H1 (cell line): ENCODE measurements around the gene QSOX2. TPM values are rescaled to one million over a fixed set of nuclear protein-coding genes. Genes with fewer than 3 reads are reported as not detected.

ENCODE experiments used
- CTCF ChIA-PET: fragments of 300-600 bp; sonication (Branson Sonifier 250); formaldehyde crosslinking; loops from one replicate; lab custom pipeline; 2021; ENCODE audit not compliant: partially characterized antibody; lab: Charles Lee
- POLR2A ChIA-PET: fragments of 300-600 bp; sonication (Branson Sonifier 250); formaldehyde crosslinking; loops from one replicate; lab custom pipeline; 2021; ENCODE audit warnings: inconsistent platforms; ENCODE audit not compliant: partially characterized antibody; lab: Charles Lee
- DNase-seq, 2 experiments: peaks; one replicate each; pipeline versions ENCODE4 v3.0.0 to v3.0.0-alpha.2; 2010 to 2022; ENCODE audit warnings: low spot score in 2 of 2, low read depth in 1 of 2, mixed read lengths in 1 of 2
- FAIRE-seq: peaks from 2 replicates; lab custom pipeline; 2011; peaks lifted over from hg19 to GRCh38; lab: Jason Lieb, UNC
- H2AFZ ChIP-seq: 2 replicates; pipeline ENCODE4 v1.8.1; 2012; ENCODE audit warnings: low read length, inconsistent platforms
- H2AK5ac ChIP-seq: 2 replicates; pipeline ENCODE4 v1.6.1; 2013; ENCODE audit warnings: low read depth, low read length
- H2BK120ac ChIP-seq: replicated peaks from 2 replicates; pipeline ENCODE3; 2013; ENCODE audit warnings: low read depth, low read length, inconsistent platforms
- H2BK12ac ChIP-seq: 2 replicates; pipeline ENCODE4 v1.6.1; 2013; ENCODE audit warnings: low read depth, low read length
- H2BK15ac ChIP-seq: 2 replicates; pipeline ENCODE4 v1.6.1; 2013; ENCODE audit warnings: low read length
- H2BK20ac ChIP-seq: 2 replicates; pipeline ENCODE4 v1.6.1; 2013; ENCODE audit warnings: low read length
- H2BK5ac ChIP-seq: 2 replicates; pipeline ENCODE4 v1.6.1; 2013; ENCODE audit warnings: low read depth, low read length
- H3K14ac ChIP-seq: 2 replicates; pipeline ENCODE4 v1.6.1; 2013; ENCODE audit warnings: inconsistent platforms; ENCODE audit not compliant: insufficient read length
- H3K18ac ChIP-seq: 2 replicates; pipeline ENCODE4 v1.6.1; 2013; ENCODE audit warnings: low read length; ENCODE audit errors: extremely low read depth
- H3K23ac ChIP-seq: 2 replicates; pipeline ENCODE4 v1.6.1; 2013; ENCODE audit warnings: inconsistent platforms; ENCODE audit not compliant: insufficient read length
- H3K23me2 ChIP-seq: 2 replicates; pipeline ENCODE4 v1.6.1; 2013; ENCODE audit warnings: low read depth, low read length
- H3K27ac ChIP-seq: 2 replicates; pipeline ENCODE4 v1.6.1; 2011; ENCODE audit warnings: low read depth, low read length, inconsistent platforms
- H3K27me3 ChIP-seq, 4 experiments: replicated peaks in 1 of 4; 1 replicate in 1 of 4; 2 replicates in 3 of 4; pipeline versions ENCODE4 v1.6.1 to v1.8.1; 2011 to 2013; ENCODE audit warnings: low read length in 3 of 4, mild to moderate bottlenecking in 3 of 4, inconsistent platforms in 2 of 4, mixed read lengths in 2 of 4, moderate library complexity in 1 of 4; ENCODE audit not compliant: control insufficient read depth in 3 of 4, insufficient read depth in 3 of 4; ENCODE audit errors: extremely low read depth in 1 of 4
- H3K36me3 ChIP-seq, 4 experiments: 2 replicates each; pipeline versions ENCODE4 v1.6.1 to v1.8.1; 2011 to 2013; ENCODE audit warnings: mild to moderate bottlenecking in 4 of 4, low read length in 3 of 4, moderate library complexity in 2 of 4, control low read depth in 1 of 4, inconsistent platforms in 1 of 4; ENCODE audit not compliant: insufficient read depth in 4 of 4, control insufficient read depth in 2 of 4
- H3K4ac ChIP-seq: replicated peaks from 2 replicates; pipeline ENCODE3; 2013; ENCODE audit warnings: low read length, low read depth, mixed read lengths, inconsistent platforms; ENCODE audit not compliant: insufficient read length
- H3K4me1 ChIP-seq, 4 experiments: replicated peaks in 1 of 4; 1 replicate in 1 of 4; 2 replicates in 3 of 4; pipeline versions ENCODE4 v1.6.1 to v1.8.1; 2011 to 2013; ENCODE audit warnings: low read length in 3 of 4, inconsistent platforms in 2 of 4, mixed read lengths in 1 of 4; ENCODE audit not compliant: insufficient read depth in 4 of 4, control insufficient read depth in 3 of 4
- H3K4me2 ChIP-seq, 2 experiments: 2 replicates each; pipeline versions ENCODE4 v1.6.1 to v1.8.1; 2011 to 2013; ENCODE audit warnings: low read depth in 2 of 2, low read length in 2 of 2, control low read depth in 1 of 2, inconsistent platforms in 1 of 2, mild to moderate bottlenecking in 1 of 2; ENCODE audit not compliant: insufficient read depth in 1 of 2
- H3K4me3 ChIP-seq, 4 experiments: fragments of 200-600, 300-600 bp in 1 of 4; sonication (generic), shearing (Covaris generic), sonication (Bioruptor Twin) in 1 of 4; 2 replicates each; pipeline versions ENCODE4 v1.5.1 to v1.8.1; 2011 to 2016; ENCODE audit warnings: low read length in 4 of 4, low read depth in 3 of 4, control low read depth in 2 of 4, inconsistent platforms in 2 of 4, mild to moderate bottlenecking in 2 of 4, mixed read lengths in 1 of 4, moderate library complexity in 1 of 4; ENCODE audit not compliant: insufficient read depth in 2 of 4; ENCODE audit errors: extremely low read depth in 1 of 4
- H3K56ac ChIP-seq: replicated peaks from 2 replicates; pipeline ENCODE3; 2013; ENCODE audit warnings: low read depth, mild to moderate bottlenecking, mixed read lengths, low read length, inconsistent platforms; ENCODE audit not compliant: insufficient read length
- H3K79me1 ChIP-seq: 2 replicates; pipeline ENCODE4 v1.6.1; 2013; ENCODE audit warnings: low read depth, low read length, control low read depth
- H3K79me2 ChIP-seq, 2 experiments: 2 replicates each; pipeline versions ENCODE4 v1.6.1 to v1.8.1; 2012 to 2013; ENCODE audit warnings: low read length in 2 of 2, mild to moderate bottlenecking in 2 of 2, inconsistent platforms in 1 of 2; ENCODE audit not compliant: insufficient read depth in 2 of 2, control insufficient read depth in 1 of 2
- H3K9ac ChIP-seq, 4 experiments: replicated peaks in 1 of 4; 1 replicate in 1 of 4; 2 replicates in 3 of 4; pipeline versions ENCODE4 v1.6.1 to v1.8.1; 2011 to 2013; ENCODE audit warnings: low read depth in 3 of 4, low read length in 3 of 4, control low read depth in 2 of 4, mild to moderate bottlenecking in 2 of 4, moderate library complexity in 2 of 4, inconsistent platforms in 1 of 4; ENCODE audit errors: extremely low read depth in 1 of 4
- H3K9me3 ChIP-seq, 2 experiments: 2 replicates each; pipeline versions ENCODE4 v1.6.1 to v1.8.1; 2012 to 2013; ENCODE audit warnings: mild to moderate bottlenecking in 2 of 2, moderate library complexity in 2 of 2, control low read depth in 1 of 2, inconsistent platforms in 1 of 2, low read depth in 1 of 2, low read length in 1 of 2, mixed read lengths in 1 of 2; ENCODE audit not compliant: insufficient read depth in 2 of 2
- H4K20me1 ChIP-seq, 2 experiments: replicated peaks in 1 of 2; 2 replicates each; pipeline versions ENCODE3 to v1.8.1; 2011 to 2013; ENCODE audit warnings: inconsistent platforms in 2 of 2, low read length in 2 of 2, mild to moderate bottlenecking in 1 of 2; ENCODE audit not compliant: insufficient read depth in 2 of 2, control insufficient read depth in 1 of 2
- H4K5ac ChIP-seq: 2 replicates; pipeline ENCODE4 v1.6.1; 2013; ENCODE audit warnings: low read length, low read depth, mixed read lengths, inconsistent platforms; ENCODE audit not compliant: insufficient read length
- H4K8ac ChIP-seq: 2 replicates; pipeline ENCODE4 v1.8.0; 2013; ENCODE audit warnings: mild to moderate bottlenecking, moderate library complexity, low read length, inconsistent platforms; ENCODE audit not compliant: insufficient read depth; ENCODE audit errors: extremely low read depth
- H4K91ac ChIP-seq: replicated peaks from 2 replicates; pipeline ENCODE3; 2013; ENCODE audit warnings: low read length, mixed read lengths, inconsistent platforms; ENCODE audit not compliant: insufficient read length
- KDM1A ChIP-seq: fragments of 200-600, 300-600 bp; sonication (generic); IDR thresholded peaks from 2 replicates; pipeline ENCODE4 v1.7.1; 2016; ENCODE audit warnings: mild to moderate bottlenecking, low read length, borderline replicate concordance
- SP2 ChIP-seq: IDR thresholded peaks from 2 replicates; pipeline ENCODE4 v1.6.1; 2012; ENCODE audit warnings: mild to moderate bottlenecking, low read length, inconsistent platforms
- WGBS, 2 experiments: shearing (Covaris generic) in 1 of 2; methylation state at CpG; one replicate each; pipeline versions ENCODE4 v1.1.6 to v1.1.7; 2013 to 2015; ENCODE audit warnings: low lambda C conversion rate in 2 of 2, mixed read lengths in 2 of 2, inconsistent platforms in 1 of 2, low coverage in 1 of 2, missing lambda C conversion rate in 1 of 2; ENCODE audit not compliant: insufficient replicate concordance in 2 of 2, insufficient coverage in 1 of 2, insufficient read length in 1 of 2; ENCODE audit errors: extremely low coverage in 1 of 2, missing lambda C conversion rate in 1 of 2; 5-methylcytosine and 5-hydroxymethylcytosine counted together
- polyA plus RNA-seq, 7 experiments: library from polyadenylated mRNA; depleted of rRNA in 3 of 7; stranded (reverse) in 5 of 7; unstranded in 2 of 7; fragments of >200 nt in 5 of 7; fragments of 200-250 nt in 2 of 7; gene quantifications; 1 replicate in 5 of 7; 2 replicates in 1 of 7; 4 replicates in 1 of 7; pipeline versions ENCODE4 v1.2.1 to v1.2.3, GENCODE V29; 2011 to 2013; ENCODE audit warnings: missing spikeins in 2 of 7, mixed read lengths in 2 of 7
- total RNA-seq: library from RNA; stranded (reverse); fragmentation: NEBNext Ultra II Directional; extraction: Animal tissue kit (Norgen Biotek cat#: 25700); gene quantifications from 2 replicates; pipeline ENCODE4 v1.2.1, GENCODE V29; 2021
- TF ChIP-seq, protein P1 (sequence below): IDR thresholded peaks from 2 replicates; pipeline ENCODE4 v1.6.1; 2012; ENCODE audit warnings: inconsistent platforms

Gene QSOX2
- total and polyA plus RNA-seq, 2 of the 8 experiments (the other 6 are each of a cell fraction or from before 2014, with no cell fraction given): 18.0 to 28.6 TPM

- Histone ChIP-seq H3K18ac (no peak overlapping the region), H2BK20ac (no peak overlapping the region), H4K8ac (no peak overlapping the region), H3K14ac (no peak overlapping the region), H3K27me3 (peaks cover 0 to 7% (median 1%) of the 10 kb centered on the region in 4 experiments; a peak in 4 of 7 replicates), H2BK120ac (no peak overlapping the region), H4K91ac (no peak overlapping the region), H2AFZ (no peak overlapping the region), H3K9ac (no peak overlapping the region), H2BK5ac (no peak overlapping the region), H2BK12ac (no peak overlapping the region), H3K79me2 (peaks cover 0 to 1% of the 10 kb centered on the region in 2 experiments; a peak in 2 of 4 replicates), H3K4me2 (no peak overlapping the region), H3K56ac (no peak overlapping the region), H3K23ac (no peak overlapping the region), H2AK5ac (no peak overlapping the region), H3K36me3 (no peaks in the 10 kb centered on the region), H3K4ac (no peak overlapping the region), H4K5ac (no peak overlapping the region), H3K4me1 (peaks cover 0 to 10% (median 4%) of the 10 kb centered on the region in 4 experiments; a peak in 6 of 7 replicates), H3K23me2 (no peaks in the 10 kb centered on the region), H3K9me3 (no peaks in the 10 kb centered on the region), H3K4me3 (no peak overlapping the region), H4K20me1 (peaks cover 0 to under 1% of the 10 kb centered on the region in 2 experiments), H3K79me1 (no peaks in the 10 kb centered on the region), H3K27ac (no peak overlapping the region), H2BK15ac (no peak overlapping the region)
- POLR2A ChIA-PET: no interaction called here
- 88% methylated on average over 27 of the region's 30 CpGs; no CpG with 5 or more reads in 1 of the 2 experiments for WGBS, 2 experiments
- DNase-seq (no peak), FAIRE-seq (no peak)
- CTCF ChIA-PET: interaction anchor here (1.1 to 2.3 kb wide), 5 partner anchors 11 to 33 kb away, joined by 3 to 8 read pairs (median 3); no protein-coding TSS in a partner anchor
- TF ChIP-seq SP2: no peak
- TF ChIP-seq, protein P1, sequence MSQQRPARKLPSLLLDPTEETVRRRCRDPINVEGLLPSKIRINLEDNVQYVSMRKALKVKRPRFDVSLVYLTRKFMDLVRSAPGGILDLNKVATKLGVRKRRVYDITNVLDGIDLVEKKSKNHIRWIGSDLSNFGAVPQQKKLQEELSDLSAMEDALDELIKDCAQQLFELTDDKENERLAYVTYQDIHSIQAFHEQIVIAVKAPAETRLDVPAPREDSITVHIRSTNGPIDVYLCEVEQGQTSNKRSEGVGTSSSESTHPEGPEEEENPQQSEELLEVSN: no peak
- no peak for TF ChIP-seq KDM1A
Observed at GRCh38 chr9:136249877-136250559, 4.4 kb upstream of the QSOX2 start.
